Measurements from ENCODE around the gene TRIM28.
"Not testable (repeated sequence)": the region's sequence is repeated elsewhere in the genome, so short reads cannot be mapped to it uniquely, and the experiment has no call there.

Gene TRIM28

GRCh38 chr19:58543826-58544590 is at the start of gene TRIM28:
Gene TRIM28, plus strand, starts transcription at chr19:58544064. Its CDS starts 694 bp downstream, at chr19:58544758.
- DNase-seq, result no peak

- no peak for DNase-seq
Measured at GRCh38 chr19:58497634-58498170, 46.2 kb upstream of the TRIM28 start.

GRCh38 chr19:58498316-58499020 is 45.4 kb upstream of the TRIM28 start:
- no peak for DNase-seq

- peak; percentile 97 for DNase-seq
Measured at GRCh38 chr19:58499021-58499927, 44.6 kb upstream of the TRIM28 start.

GRCh38 chr19:58500242-58500641 is 43.6 kb upstream of the TRIM28 start:
- DNase-seq, result no peak

DNA sequence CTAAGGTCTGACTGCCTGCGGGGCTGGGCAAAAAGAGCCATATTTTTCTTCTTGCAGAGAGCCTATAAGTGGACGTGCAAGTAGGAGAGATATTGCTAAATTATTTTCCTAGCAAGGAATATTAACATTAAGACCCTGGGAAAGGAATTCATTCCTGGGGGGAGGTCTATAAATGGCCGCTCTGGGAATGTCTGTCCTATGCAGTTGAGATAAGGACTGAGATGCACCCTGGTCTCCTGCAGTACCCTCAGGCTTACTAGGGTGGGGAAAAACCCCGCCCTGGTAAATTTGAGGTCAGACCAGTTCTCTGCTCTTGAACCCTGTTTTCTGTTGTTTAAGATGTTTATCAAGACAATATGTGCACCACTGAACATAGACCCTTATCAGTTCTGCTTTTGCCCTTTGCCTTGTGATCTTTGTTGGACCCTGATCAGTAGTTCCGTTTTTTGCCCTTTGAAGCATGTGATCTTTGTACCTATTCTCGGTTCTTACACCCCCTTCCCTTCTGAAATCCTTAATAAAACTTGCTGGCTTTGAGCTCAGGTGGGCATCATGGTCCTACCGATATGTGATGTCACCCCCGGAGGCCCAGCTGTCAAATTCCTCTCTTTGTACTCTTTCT is 36.2 kb upstream of the TRIM28 start:
- DNase-seq, result not testable (repeated sequence)

- no peak for DNase-seq
Measured at GRCh38 chr19:58509731-58510083, 34.2 kb upstream of the TRIM28 start.

DNA sequence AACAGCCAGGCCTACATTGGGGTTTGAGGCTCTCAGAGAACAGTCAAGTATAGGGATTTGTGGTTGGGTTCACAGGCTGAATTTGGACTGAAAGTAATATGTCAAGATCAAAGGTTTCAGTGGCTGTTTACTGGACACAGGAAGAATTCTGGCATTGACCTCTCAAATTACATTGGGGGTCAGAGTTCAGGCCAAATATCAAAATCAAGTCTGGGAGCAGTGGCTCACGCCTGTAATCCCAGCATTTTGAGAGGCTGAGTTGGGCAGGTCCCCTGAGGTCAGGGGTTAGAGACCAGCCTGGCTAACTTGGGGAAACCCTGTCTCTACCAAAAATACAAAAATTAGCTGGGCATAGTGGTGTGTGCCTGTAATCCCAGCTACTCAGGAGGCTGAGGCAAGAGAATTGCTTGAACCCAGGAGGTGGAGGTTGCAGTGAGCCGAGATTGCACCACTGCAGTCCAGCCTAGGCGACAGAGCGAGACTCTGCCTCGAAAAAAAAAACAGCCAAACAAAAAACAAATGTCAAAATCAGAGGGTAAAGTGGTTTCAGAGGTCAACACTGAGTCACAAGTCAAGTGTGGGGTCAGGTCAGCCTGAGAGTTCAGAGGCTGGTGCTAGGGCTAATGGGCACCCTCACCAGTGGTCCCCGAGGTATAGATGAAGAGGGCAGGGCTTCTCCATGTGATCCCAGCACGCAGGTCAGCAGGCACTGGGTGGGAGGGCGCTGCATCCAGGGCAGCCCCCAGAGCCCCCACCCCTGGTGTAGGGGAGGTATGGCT is 33.6 kb upstream of the TRIM28 start:
- DNase-seq, result no peak

GRCh38 chr19:58511353-58512208 is 32.3 kb upstream of the TRIM28 start, which contains the start of gene SLC27A5:
Gene SLC27A5, minus strand, starts transcription at chr19:58511992. Its CDS starts 37 bp downstream, at chr19:58511955.
- DNase-seq, result no peak

DNA sequence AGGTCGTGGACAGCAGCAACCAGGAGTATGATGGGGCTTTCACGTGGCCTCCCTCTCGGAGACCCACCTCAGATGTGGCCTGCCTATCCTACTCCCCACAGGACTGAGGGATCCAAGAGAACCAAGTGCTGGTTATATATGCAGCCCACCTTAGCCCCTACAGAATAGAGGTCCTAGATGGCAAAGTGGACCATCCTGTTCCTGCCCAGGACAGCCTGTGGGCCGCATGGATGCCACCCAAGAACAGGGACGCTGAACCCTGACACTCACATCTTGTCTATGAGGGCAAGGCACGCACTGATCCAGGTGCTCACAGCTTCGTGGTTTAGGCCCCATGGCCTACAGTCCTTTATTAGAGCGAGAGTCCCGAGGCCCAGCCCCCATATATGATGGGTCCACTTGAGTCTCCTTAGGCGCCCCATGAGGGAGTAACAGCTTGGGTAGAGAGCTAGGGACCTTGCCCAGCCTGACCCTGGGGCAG is 30.6 kb upstream of the TRIM28 start:
- no peak for DNase-seq

GRCh38 chr19:58513694-58514563 is 29.9 kb upstream of the TRIM28 start:
- DNase-seq, result peak; percentile 82

GRCh38 chr19:58514564-58515022 is 29.3 kb upstream of the TRIM28 start:
- DNase-seq, result no peak

DNA sequence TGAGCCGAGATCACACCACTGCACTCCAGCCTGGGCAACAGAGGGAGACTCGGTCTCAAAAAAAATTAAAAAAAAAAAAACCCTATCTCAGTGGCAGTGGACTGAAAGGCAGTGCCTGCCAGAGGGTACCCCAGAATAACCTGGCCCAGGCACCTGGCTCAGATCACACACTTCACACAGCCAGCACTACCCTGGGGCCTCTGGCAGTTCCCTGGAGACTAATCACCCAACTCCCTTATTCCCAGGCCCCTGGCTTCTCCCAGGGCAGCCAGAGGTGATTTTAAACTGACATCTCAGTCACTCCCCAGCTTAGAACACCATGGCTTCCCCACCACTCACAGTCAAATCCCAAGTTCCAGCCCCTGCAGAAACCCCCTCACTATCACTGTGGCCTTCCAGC is 28.6 kb upstream of the TRIM28 start:
- no peak for DNase-seq

DNA sequence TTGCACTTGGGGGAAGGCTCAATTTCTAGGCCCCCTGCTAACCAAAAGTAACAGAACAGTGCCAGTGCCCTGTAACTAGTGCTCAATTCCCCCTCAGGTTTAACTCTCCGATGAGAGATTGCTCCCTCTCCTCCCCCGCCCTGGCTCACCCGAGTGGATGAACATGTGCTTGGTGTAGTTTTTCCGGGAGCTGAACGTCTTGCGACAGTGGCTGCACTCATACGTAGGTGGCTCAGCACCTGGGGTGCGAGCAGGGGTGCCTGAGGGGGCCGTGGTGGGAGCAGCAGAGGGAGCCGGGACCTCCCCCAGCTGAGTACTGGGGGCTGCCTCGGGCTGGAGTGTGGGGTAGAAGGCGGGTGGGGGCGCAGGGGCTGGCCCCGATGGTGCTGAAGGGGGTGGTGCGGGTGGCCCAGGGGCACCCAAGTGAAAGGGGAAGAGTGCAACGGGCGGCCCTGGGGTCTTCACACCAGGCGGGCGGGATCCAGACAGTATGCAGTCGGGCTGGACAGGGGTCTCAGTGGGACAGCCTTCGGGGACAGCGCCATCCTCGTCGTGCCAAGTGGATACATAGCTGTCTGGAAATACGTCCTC is 27.5 kb upstream of the TRIM28 start:
- no peak for DNase-seq

DNA sequence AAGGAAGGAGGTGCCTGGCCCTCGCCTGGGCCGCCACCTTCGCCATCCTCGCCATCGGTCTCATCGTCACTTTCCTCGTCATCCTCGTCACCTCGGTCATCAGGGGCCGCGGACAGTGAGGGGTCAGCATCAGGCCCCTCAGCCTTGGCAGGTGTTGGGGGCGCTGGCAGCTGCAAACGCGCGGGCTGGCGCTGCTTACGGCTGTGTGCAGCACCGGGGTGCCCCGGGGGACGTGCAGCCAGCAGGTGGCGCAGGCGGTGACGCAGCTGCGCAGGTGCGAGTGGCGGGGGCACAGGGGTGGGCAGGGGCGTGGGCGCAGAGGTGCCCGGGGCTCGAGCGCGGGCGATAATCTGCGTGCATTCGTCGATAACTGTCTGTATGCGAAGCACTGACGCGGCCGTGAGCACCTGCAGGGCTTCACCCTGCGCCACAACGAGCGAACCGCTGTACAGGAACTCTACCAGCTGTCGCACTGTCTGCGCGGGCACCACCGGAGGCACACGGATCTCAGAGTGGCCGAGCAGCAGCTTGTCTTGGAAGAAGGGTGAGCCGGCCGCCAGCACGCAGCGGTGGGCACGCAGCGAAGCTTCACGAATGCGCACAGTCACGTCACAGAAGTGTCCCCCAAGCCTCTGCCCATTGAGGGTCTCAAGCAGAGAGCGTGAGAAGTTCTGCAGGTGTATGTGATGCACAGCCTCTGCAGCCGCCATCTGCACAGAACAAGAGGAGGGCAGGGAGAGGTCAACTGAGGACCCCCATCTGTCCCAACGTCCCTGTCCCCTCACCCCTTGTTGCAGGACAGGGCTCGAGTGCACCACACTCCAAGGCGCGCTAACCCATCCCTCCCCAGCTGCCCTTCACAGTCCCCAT is 26.7 kb upstream of the TRIM28 start:
- no peak for DNase-seq

DNA sequence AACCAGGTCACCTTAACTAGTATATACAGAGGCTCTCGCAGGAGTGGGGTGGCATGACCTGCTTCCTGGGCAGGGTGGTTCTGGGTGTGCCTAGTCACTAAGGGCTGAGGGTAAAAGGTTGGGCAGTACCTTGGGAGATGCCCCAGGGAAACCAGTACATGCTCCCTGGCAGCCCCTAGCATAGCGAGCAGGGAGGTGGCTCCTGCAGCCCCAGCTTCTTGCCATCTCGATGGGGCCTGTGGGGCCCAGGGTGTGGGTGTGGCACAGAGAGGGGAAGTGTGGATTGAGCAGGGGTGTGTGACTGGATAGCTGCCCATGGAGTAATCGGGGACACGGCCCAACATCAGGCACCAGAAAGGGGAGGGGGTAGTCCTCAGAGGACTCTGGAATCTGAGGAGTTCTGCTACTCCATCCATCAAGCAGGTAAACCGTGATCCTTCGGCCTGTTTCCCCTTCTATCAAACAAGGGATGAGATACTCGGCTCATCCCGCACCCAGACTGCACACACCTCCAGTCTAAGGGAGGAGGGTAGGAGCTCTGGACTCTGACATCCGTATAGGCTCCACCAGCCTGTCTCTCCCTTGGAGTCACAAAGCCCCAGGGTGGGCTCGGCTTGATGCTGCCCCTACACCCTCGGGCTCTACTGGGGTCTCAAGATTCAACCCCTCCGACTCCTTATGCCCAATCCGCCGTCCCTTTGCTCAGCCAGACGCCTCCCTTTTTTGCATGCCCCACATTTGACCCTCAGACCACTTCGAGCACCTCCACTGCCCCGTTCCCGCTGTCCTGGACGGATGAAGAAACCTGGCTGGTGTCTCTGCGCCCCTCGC is 25.4 kb upstream of the TRIM28 start:
- no peak for DNase-seq

DNA sequence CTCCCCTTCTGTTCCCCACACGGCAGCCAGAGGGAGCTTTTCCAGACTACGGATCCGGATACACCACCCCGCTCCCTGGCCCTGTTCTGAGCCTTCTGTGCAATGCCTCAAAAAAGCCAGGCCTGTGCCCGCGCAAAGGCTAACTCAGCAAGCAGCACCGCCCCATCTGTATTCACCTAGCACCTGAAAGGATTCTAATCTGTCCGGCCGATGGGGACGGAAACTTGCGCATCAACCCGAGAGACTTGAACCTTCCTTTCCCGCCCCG is 24.8 kb upstream of the TRIM28 start:
- DNase-seq, result peak; percentile 44

Data from NCI-H1092 (cell line).